Peyer's patch (tissue), 4 donors: Measurements from ENCODE around the gene SMIM26.
A peak's percentile ranks its signal among the peaks of the same experiment; 100 is the strongest.

Experiments
- POLR2A ChIP-seq, 2 donors: fragments of 450-650 bp; IDR thresholded peaks; one replicate each; pipeline ENCODE4 v1.5.1; 2017; ENCODE audit warnings: antibody characterized with exemption in 2 of 2, mild to moderate bottlenecking in 2 of 2, moderate library complexity in 2 of 2
- TF ChIP-seq, protein P1 (sequence below), 6 experiments: fragments of 450-650 bp in 4 of 6; fragments of 200-600 bp in 2 of 6; sonication (generic) in 1 of 6; IDR thresholded peaks; one replicate each; pipeline ENCODE4 v1.5.1; 2017 to 2019; ENCODE audit warnings: antibody characterized with exemption in 6 of 6, mild to moderate bottlenecking in 3 of 6, moderate library complexity in 1 of 6

GRCh38 chr20:18566892-18567738, at the start of gene SMIM26:
- TF ChIP-seq, protein P1, sequence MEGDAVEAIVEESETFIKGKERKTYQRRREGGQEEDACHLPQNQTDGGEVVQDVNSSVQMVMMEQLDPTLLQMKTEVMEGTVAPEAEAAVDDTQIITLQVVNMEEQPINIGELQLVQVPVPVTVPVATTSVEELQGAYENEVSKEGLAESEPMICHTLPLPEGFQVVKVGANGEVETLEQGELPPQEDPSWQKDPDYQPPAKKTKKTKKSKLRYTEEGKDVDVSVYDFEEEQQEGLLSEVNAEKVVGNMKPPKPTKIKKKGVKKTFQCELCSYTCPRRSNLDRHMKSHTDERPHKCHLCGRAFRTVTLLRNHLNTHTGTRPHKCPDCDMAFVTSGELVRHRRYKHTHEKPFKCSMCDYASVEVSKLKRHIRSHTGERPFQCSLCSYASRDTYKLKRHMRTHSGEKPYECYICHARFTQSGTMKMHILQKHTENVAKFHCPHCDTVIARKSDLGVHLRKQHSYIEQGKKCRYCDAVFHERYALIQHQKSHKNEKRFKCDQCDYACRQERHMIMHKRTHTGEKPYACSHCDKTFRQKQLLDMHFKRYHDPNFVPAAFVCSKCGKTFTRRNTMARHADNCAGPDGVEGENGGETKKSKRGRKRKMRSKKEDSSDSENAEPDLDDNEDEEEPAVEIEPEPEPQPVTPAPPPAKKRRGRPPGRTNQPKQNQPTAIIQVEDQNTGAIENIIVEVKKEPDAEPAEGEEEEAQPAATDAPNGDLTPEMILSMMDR (IDR thresholded peaks at IDR 0.05): no peak
- peak; percentile 38 to 49 for TF ChIP-seq POLR2A (IDR thresholded peaks at IDR 0.05)
